Esophagus squamous epithelium (tissue), 5 donors: ENCODE data around the gene RERE. TPM values are rescaled to one million over a fixed set of nuclear protein-coding genes. Genes with fewer than 3 reads are reported as not detected.
"Not testable (repeated sequence)": the region's sequence is repeated elsewhere in the genome, so short reads cannot be mapped to it uniquely, and the experiment has no call there.

Experiments
- DNase-seq: peaks from one replicate; lab custom pipeline; 2025; lab: John Stamatoyannopoulos, UW
- H3K27ac ChIP-seq, 4 donors: fragments of 200-600 bp; sonication (generic); one replicate each; pipeline ENCODE4 v1.5.1; 2016 to 2019; ENCODE audit warnings: mild to moderate bottlenecking in 1 of 4
- H3K27me3 ChIP-seq, 4 donors: fragments of 200-600 bp; sonication (generic); 1 replicate in 3 of 4; 2 replicates in 1 of 4; pipeline versions ENCODE4 v1.5.1 to v1.6.0; 2017 to 2021; ENCODE audit warnings: antibody characterized with exemption in 1 of 4
- H3K36me3 ChIP-seq, 3 donors: fragments of 200-600 bp; sonication (generic); one replicate each; pipeline ENCODE4 v1.5.1; 2016 to 2019
- H3K4me1 ChIP-seq, 3 donors: fragments of 200-600 bp; sonication (generic); one replicate each; pipeline ENCODE4 v1.5.1; 2017 to 2019
- H3K4me3 ChIP-seq, 4 donors: fragments of 200-600 bp; sonication (generic); 1 replicate in 3 of 4; 2 replicates in 1 of 4; pipeline ENCODE4 v1.5.1; 2016 to 2019; ENCODE audit warnings: mild to moderate bottlenecking in 2 of 4, moderate library complexity in 1 of 4
- H3K9me3 ChIP-seq, 3 donors: fragments of 200-600 bp; sonication (generic); one replicate each; pipeline ENCODE4 v1.5.1; 2016 to 2019
- CTCF ChIP-seq, 6 experiments: fragments of 450-650 bp in 4 of 6; fragments of 200-600 bp in 2 of 6; sonication (generic) in 2 of 6; IDR thresholded peaks; one replicate each; pipeline ENCODE4 v1.5.1; 2016 to 2019; ENCODE audit warnings: antibody characterized with exemption in 6 of 6, mild to moderate bottlenecking in 4 of 6, moderate library complexity in 4 of 6
- POLR2A ChIP-seq, 4 donors: fragments of 450-650 bp; IDR thresholded peaks; one replicate each; pipeline ENCODE4 v1.6.1; 2017; ENCODE audit warnings: antibody characterized with exemption in 4 of 4, mild to moderate bottlenecking in 4 of 4, moderate library complexity in 3 of 4
- WGBS, 2 donors: methylation state at CpG; one replicate each; pipeline ENCODE4 v1.1.5; 2018; 5-methylcytosine and 5-hydroxymethylcytosine counted together
- intact Hi-C: fragments of 100-400 bp; cut with DNase I; formaldehyde crosslinking; loops from one replicate; pipeline ENCODE4 v1.15.0; 2022
- total RNA-seq, 4 donors: library from RNA; depleted of rRNA; stranded (reverse); fragments of >200 nt; gene quantifications; one replicate each; pipeline ENCODE4 v1.1.0, GENCODE V29; 2016
- donor health status: DM: yes; HTN: yes; CAD: no.

The RERE gene
- total RNA-seq, 4 donors from 2014 or later = 27.5 to 56.6 (median 32.1) TPM

GRCh38 chr1:8619419-8619818, 198.0 kb downstream of the RERE start:
- WGBS, 2 donors = 62 to 67% methylated on average over 2 of the region's 2 CpGs
- H3K36me3 ChIP-seq, H3K27ac ChIP-seq, H3K9me3 ChIP-seq, intact Hi-C loops, H3K4me1 ChIP-seq, H3K27me3 ChIP-seq, DNase-seq, H3K4me3 ChIP-seq: not testable (repeated sequence)

- intact Hi-C loops, DNase-seq: not testable (repeated sequence)
These were observed 200.6 kb downstream of the RERE start for GRCh38 chr1:8616791-8617190.

GRCh38 chr1:8611634-8612515, 205.6 kb downstream of the RERE start:
- H3K36me3 ChIP-seq = peaks cover 0 to 23% (median 0%) of the 10 kb centered on the region in 3 donors
- H3K4me3 ChIP-seq, DNase-seq, intact Hi-C loops, H3K27ac ChIP-seq, H3K9me3 ChIP-seq, H3K27me3 ChIP-seq, H3K4me1 ChIP-seq: not testable (repeated sequence)
- WGBS, 2 donors = 64 to 69% methylated on average over 3 of the region's 3 CpGs

More at GRCh38 chr1:8616791-8617190, 200.6 kb downstream of the RERE start:
- H3K27ac ChIP-seq, H3K4me3 ChIP-seq, H3K4me1 ChIP-seq, H3K9me3 ChIP-seq, H3K27me3 ChIP-seq: not testable (repeated sequence)
- 90 to 96% methylated on average over 7 to 8 of the region's 8 CpGs for WGBS, 2 donors
- H3K36me3 ChIP-seq = peaks cover 0 to 23% (median 0%) of the 10 kb centered on the region in 3 donors

- Histone ChIP-seq H3K4me3 (no peak overlapping the region), H3K36me3 (peaks cover 0 to 7% (median 0%) of the 10 kb centered on the region in 3 donors), H3K27me3 (no peaks in the 10 kb centered on the region), H3K27ac (no peak overlapping the region), H3K4me1 (no peaks in the 10 kb centered on the region), H3K9me3 (no peaks in the 10 kb centered on the region)
- intact Hi-C loops = no loop called here
- WGBS, 2 donors = 52 to 74% methylated on average over 5 of the region's 5 CpGs
- TF ChIP-seq POLR2A (IDR thresholded peaks at IDR 0.05) (no peak), CTCF (IDR thresholded peaks at IDR 0.05) (no peak)
- DNase-seq = no peak
These were observed 209.5 kb downstream of the RERE start for GRCh38 chr1:8607906-8608305.

- no peaks in the 10 kb centered on the region for H3K27me3 ChIP-seq
- no peaks in the 10 kb centered on the region for H3K9me3 ChIP-seq
- no peak for DNase-seq
- H3K4me3 ChIP-seq = no peak overlapping the region
- H3K27ac ChIP-seq = no peak overlapping the region
- WGBS, 2 donors = 57 to 67% methylated on average over 7 of the region's 7 CpGs
- peaks cover 0 to 12% (median 0%) of the 10 kb centered on the region in 3 donors for H3K4me1 ChIP-seq
- H3K36me3 ChIP-seq = peaks cover 0 to 5% (median 0%) of the 10 kb centered on the region in 3 donors
- no peak for TF ChIP-seq POLR2A (IDR thresholded peaks at IDR 0.05)
- no peak for TF ChIP-seq CTCF (IDR thresholded peaks at IDR 0.05)
- intact Hi-C loops = no loop called here
These were observed 213.1 kb downstream of the RERE start for GRCh38 chr1:8604041-8604945.

- Histone ChIP-seq H3K4me1 (peaks cover 0 to 21% (median 2%) of the 10 kb centered on the region in 3 donors), H3K36me3 (peaks cover 0 to 5% (median 0%) of the 10 kb centered on the region in 3 donors), H3K27ac (no peak overlapping the region), H3K9me3 (no peaks in the 10 kb centered on the region), H3K4me3 (no peak overlapping the region), H3K27me3 (no peaks in the 10 kb centered on the region)
- TF ChIP-seq POLR2A (IDR thresholded peaks at IDR 0.05) (no peak), CTCF (IDR thresholded peaks at IDR 0.05) (no peak)
- no peak for DNase-seq
- WGBS, 2 donors = 68 to 80% methylated on average over 4 of the region's 4 CpGs
- intact Hi-C loops = no loop called here
These were observed 214.2 kb downstream of the RERE start for GRCh38 chr1:8603220-8603616.
